GM12872 (cell line): ENCODE results near the gene HDAC5.

Experiments used
- TF ChIP-seq, protein P1 (sequence below): IDR thresholded peaks from 3 replicates; pipeline ENCODE4 v1.5.1; 2011; ENCODE audit warnings: low read depth, mild to moderate bottlenecking, low read length, moderate library complexity; ENCODE audit not compliant: insufficient read depth

The HDAC5 gene

GRCh38 chr17:44093231-44093900, 30.1 kb downstream of the HDAC5 start:
- TF ChIP-seq, protein P1, sequence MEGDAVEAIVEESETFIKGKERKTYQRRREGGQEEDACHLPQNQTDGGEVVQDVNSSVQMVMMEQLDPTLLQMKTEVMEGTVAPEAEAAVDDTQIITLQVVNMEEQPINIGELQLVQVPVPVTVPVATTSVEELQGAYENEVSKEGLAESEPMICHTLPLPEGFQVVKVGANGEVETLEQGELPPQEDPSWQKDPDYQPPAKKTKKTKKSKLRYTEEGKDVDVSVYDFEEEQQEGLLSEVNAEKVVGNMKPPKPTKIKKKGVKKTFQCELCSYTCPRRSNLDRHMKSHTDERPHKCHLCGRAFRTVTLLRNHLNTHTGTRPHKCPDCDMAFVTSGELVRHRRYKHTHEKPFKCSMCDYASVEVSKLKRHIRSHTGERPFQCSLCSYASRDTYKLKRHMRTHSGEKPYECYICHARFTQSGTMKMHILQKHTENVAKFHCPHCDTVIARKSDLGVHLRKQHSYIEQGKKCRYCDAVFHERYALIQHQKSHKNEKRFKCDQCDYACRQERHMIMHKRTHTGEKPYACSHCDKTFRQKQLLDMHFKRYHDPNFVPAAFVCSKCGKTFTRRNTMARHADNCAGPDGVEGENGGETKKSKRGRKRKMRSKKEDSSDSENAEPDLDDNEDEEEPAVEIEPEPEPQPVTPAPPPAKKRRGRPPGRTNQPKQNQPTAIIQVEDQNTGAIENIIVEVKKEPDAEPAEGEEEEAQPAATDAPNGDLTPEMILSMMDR, result no peak

DNA sequence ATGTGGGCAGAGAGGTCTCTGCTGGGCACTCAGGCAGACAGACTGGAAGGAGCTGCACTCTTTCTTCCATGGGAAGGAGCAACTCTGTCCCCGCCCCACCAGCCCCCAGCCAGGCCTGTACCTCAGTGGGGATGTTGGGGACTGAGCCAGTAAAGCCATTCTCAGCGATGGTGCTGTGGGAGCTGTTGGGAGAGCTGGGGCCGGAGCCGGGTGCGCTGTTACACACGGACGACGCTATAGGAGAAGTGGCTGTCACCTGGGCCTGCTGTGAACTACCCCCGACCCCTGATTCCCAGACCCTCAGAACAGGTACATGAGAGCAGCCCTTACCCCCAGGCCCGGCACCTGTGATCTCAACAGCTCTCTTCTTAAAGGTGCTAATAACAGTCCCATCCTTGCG, 31.4 kb downstream of the HDAC5 start:
- TF ChIP-seq, protein P1, result no peak

DNA sequence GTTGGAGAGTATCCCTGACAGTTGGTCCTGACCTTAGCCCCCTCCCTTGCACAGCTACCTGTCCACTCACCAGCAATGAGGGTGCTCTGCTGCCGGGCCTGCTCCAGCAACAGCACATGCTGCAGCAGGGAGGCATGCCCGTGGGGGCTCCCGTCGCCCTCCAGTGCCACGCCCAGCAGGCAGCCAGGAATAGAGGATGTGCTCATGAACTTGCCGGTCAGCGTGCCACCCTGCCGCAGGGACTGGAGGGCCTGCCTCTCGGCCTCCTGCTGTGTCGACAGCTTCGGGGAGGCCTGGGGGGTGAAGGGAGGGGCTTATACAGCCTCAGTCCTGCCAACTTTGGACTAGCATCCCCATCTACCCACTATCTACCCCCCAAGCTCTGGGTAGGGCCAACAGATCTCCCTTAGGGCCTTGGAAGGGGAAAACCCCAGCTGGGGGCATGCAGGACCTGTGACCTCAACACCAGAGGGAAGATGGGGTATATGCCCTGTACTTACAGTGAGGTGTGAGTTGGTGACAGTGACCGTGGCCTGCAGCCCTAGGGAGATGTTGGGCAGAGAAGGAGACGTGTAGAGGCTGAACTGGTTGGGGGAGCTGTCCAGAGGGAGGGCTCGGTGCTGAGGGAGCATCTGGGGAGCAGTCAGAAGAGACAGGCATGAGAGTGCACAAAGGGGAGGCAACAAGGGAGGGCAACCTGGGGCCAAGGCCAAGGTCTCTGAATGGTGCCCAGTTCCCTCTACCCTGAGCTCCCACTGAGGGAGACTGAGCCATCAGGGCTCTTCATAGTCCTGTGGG, 32.0 kb downstream of the HDAC5 start:
- TF ChIP-seq, protein P1, result no peak

DNA sequence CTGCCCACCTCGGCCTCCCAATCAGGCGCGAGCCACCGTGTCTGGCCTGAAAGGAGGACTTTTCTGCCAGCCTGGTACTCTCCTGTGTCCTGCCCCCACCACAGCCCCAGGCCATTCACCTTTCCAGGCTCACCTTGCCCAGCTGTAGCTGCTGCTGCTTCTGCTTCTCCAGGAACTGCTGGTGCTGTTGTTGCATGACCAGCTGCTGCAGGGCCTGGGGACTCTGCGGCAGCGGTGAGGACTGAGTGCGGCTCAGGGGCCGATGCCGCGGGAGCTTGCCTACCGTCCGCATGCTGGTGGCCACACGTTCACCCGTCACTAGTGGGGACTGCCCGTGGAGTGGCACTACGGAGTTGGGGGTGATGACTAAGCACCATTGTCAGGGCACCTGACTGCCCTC, 35.2 kb downstream of the HDAC5 start:
- TF ChIP-seq, protein P1, result no peak

DNA sequence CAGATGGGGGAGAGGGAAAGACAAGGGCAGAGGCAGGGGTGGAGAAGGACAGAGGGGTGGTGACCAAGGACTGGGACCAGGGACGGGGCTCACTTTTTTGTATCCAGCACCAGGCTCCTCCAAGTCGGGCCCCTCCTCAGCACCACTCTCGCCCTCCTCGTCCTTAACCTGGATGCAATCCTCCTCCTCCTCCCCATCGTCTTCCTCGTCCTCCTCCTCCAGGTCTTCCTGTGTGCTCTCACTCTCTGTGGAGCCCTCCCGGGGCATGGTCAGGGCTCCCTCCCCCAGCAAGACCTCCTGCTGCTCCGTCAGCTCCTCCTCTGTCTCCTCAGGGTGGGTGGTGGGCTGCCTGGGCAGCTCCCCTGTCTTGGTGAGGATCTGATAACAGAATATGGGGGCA, 36.1 kb downstream of the HDAC5 start:
- TF ChIP-seq, protein P1, result no peak

DNA sequence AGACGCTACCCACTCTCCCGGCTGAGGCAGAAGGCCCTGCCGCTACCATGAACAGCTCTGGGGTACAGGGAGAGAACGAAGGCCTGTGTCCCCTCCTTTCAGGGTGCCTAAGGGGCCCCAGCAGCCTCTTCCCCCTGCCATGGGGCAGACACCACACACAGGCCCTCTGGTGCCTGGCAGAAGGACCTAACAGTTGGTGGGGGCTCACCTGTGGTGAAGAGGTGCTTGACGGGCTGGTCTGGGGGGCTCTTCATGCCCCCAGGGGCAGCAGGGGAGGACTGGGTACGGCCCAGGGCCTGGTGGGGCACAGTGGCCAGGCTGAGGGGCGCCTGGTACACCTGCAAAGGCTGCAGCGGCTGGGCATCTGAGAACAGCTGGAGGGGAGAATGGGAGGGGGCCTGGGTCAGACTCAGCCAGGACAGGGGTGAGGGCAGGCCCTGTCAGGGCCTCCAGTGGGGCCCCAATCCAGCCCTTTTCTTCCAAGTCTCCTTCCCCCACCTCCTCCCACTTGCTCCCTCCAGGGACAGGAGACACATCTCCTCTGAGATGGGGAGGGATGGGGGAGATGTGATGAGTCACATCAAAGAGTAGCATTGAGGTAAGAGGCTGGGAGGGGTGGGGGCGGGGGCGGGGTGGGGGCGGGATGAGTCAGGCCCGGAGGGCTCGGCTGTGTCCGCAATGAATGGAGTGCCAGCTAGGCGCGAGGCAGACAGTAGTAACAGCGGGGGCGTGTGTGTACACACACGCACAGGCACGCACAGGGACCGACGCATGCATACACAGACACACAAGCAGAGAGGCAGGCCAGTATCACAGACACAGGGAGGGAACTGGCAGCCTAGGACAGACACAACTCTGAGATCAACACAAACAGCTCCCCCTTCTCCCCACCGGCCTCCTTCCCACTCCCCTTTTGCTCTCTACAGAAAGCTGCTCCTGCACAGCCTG, 36.8 kb downstream of the HDAC5 start:
- TF ChIP-seq, protein P1, result no peak

- TF ChIP-seq, protein P1, result no peak
Measured at GRCh38 chr17:44085908-44086307, 37.5 kb downstream of the HDAC5 start.
